Loucy (cell line): ENCODE data around the gene CHAC2.

Experiments used
- CTCF ChIP-seq: fragments of 200-600 bp; sonication (generic); conservative IDR thresholded peaks from 2 replicates; pipeline ENCODE4 v1.5.1; 2014; ENCODE audit warnings: mild to moderate bottlenecking, antibody characterized with exemption, low read length
- EZH2phosphoT487 ChIP-seq: fragments of 200-600 bp; IDR thresholded peaks from 2 replicates; pipeline ENCODE4 v1.6.1; 2018; ENCODE audit warnings: antibody characterized with exemption, mild to moderate bottlenecking, moderate library complexity, borderline replicate concordance

- TF ChIP-seq CTCF (no peak), EZH2phosphoT487 (no peak)
These were observed 588 bp downstream of the CHAC2 start for GRCh38 chr2:53768242-53768542.
